HepG2 (cell line): ENCODE measurements around the gene TUBB2B. TPM values are rescaled to one million over a fixed set of nuclear protein-coding genes. Genes with fewer than 3 reads are reported as not detected.

Source experiments
- DR1 ChIP-seq: sonication (generic); formaldehyde crosslinking; IDR thresholded peaks from 2 replicates; pipeline ENCODE4 v1.8.0; 2021; ENCODE audit warnings: mild to moderate bottlenecking, missing genetic modification reagents, inconsistent platforms
- MED1 ChIP-seq: sonication (generic); formaldehyde crosslinking; IDR thresholded peaks from 2 replicates; pipeline ENCODE4 v1.4.0; 2020; ENCODE audit warnings: missing genetic modification reagents
- PAX8 ChIP-seq: sonication (generic); formaldehyde crosslinking; IDR thresholded peaks from 2 replicates; pipeline ENCODE4 v1.8.0; 2022; ENCODE audit warnings: mild to moderate bottlenecking, missing genetic modification reagents, borderline replicate concordance
- TIGD3 ChIP-seq: sonication (generic); formaldehyde crosslinking; IDR thresholded peaks from 2 replicates; pipeline ENCODE4 v1.5.1; 2020; ENCODE audit warnings: mild to moderate bottlenecking, missing genetic modification reagents, borderline replicate concordance
- ZNF18 ChIP-seq: sonication (generic); formaldehyde crosslinking; IDR thresholded peaks from 2 replicates; pipeline ENCODE4 v1.8.0; 2022; ENCODE audit warnings: mild to moderate bottlenecking, missing genetic modification reagents; ENCODE audit not compliant: insufficient replicate concordance
- ZNF225 ChIP-seq: sonication (generic); formaldehyde crosslinking; IDR thresholded peaks from 2 replicates; pipeline ENCODE4 v1.4.0; 2020; ENCODE audit warnings: mild to moderate bottlenecking, missing genetic modification reagents
- ZNF232 ChIP-seq: sonication (generic); formaldehyde crosslinking; IDR thresholded peaks from 2 replicates; pipeline ENCODE4 v1.4.0; 2020; ENCODE audit warnings: missing genetic modification reagents, borderline replicate concordance
- ZNF264 ChIP-seq: sonication (generic); formaldehyde crosslinking; IDR thresholded peaks from 2 replicates; pipeline ENCODE4 v1.4.0; 2020; ENCODE audit warnings: missing genetic modification reagents
- ZNF619 ChIP-seq: sonication (generic); formaldehyde crosslinking; IDR thresholded peaks from 2 replicates; pipeline ENCODE4 v1.4.0; 2020; ENCODE audit warnings: mild to moderate bottlenecking, missing genetic modification reagents
- polyA plus RNA-seq, 8 experiments: library from polyadenylated mRNA; depleted of rRNA in 3 of 8; stranded (reverse) in 7 of 8; unstranded in 1 of 8; fragments of >200 nt; fragmentation: Illumina TruSeq in 4 of 8; extraction: Trizol in 4 of 8; gene quantifications; 2 replicates each; pipeline versions ENCODE4 v1.2.1 to v1.2.3, GENCODE V29; 2011 to 2016; ENCODE audit warnings: low read depth in 4 of 8, missing spikeins in 1 of 8, mixed read lengths in 1 of 8; ENCODE audit not compliant: insufficient read depth in 1 of 8
- total RNA-seq, 5 experiments: library from RNA; depleted of rRNA; stranded (reverse); fragments of >200 nt; fragmentation: Illumina TruSeq; extraction: Trizol; gene quantifications; 2 replicates each; pipeline ENCODE4 v1.2.3, GENCODE V29; 2016; ENCODE audit warnings: low read depth in 1 of 5
- TF ChIP-seq, protein P1 (sequence below), 2 experiments: sonication (generic) in 1 of 2; formaldehyde crosslinking in 1 of 2; IDR thresholded peaks; 2 replicates each; pipeline versions ENCODE4 v1.6.1 to v1.9.0; 2014 to 2022; ENCODE audit warnings: antibody characterized with exemption in 1 of 2, borderline replicate concordance in 1 of 2, inconsistent platforms in 1 of 2, low read depth in 1 of 2, missing genetic modification reagents in 1 of 2
- TF ChIP-seq, protein P2 (sequence below), 2 experiments: sonication (generic) in 1 of 2; formaldehyde crosslinking in 1 of 2; IDR thresholded peaks; 2 replicates each; pipeline versions ENCODE4 v1.5.1 to v1.6.1; 2011 to 2020; ENCODE audit warnings: borderline replicate concordance in 1 of 2, low read depth in 1 of 2, low read length in 1 of 2, mild to moderate bottlenecking in 1 of 2, missing genetic modification reagents in 1 of 2, moderate library complexity in 1 of 2
- TF ChIP-seq, protein P3 (sequence below): sonication (generic); formaldehyde crosslinking; IDR thresholded peaks from 2 replicates; pipeline ENCODE4 v1.4.0; 2020; ENCODE audit warnings: mild to moderate bottlenecking, missing genetic modification reagents

Gene TUBB2B
- total and polyA plus RNA-seq, 2 of the 13 experiments (the other 11 are each of a cell fraction or from before 2014, with no cell fraction given) = 10.3 to 23.6 TPM

GRCh38 chr6:3195695-3196497 lies 31.6 kb downstream of the TUBB2B start (continued):
- TF ChIP-seq DR1 (CRISPR knock-in tag) (no peak), MED1 (CRISPR knock-in tag) (peak; percentile 5), ZNF18 (no peak), ZNF225 (CRISPR knock-in tag) (peak; percentile 63; the same call in 1 of the 2 replicates), ZNF619 (no peak), ZNF264 (CRISPR knock-in tag) (peak; percentile 45; the same call in 1 of the 2 replicates), TIGD3 (CRISPR knock-in tag) (no peak), ZNF232 (no peak), PAX8 (CRISPR knock-in tag) (no peak)
- TF ChIP-seq, protein P1, sequence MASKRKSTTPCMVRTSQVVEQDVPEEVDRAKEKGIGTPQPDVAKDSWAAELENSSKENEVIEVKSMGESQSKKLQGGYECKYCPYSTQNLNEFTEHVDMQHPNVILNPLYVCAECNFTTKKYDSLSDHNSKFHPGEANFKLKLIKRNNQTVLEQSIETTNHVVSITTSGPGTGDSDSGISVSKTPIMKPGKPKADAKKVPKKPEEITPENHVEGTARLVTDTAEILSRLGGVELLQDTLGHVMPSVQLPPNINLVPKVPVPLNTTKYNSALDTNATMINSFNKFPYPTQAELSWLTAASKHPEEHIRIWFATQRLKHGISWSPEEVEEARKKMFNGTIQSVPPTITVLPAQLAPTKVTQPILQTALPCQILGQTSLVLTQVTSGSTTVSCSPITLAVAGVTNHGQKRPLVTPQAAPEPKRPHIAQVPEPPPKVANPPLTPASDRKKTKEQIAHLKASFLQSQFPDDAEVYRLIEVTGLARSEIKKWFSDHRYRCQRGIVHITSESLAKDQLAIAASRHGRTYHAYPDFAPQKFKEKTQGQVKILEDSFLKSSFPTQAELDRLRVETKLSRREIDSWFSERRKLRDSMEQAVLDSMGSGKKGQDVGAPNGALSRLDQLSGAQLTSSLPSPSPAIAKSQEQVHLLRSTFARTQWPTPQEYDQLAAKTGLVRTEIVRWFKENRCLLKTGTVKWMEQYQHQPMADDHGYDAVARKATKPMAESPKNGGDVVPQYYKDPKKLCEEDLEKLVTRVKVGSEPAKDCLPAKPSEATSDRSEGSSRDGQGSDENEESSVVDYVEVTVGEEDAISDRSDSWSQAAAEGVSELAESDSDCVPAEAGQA (IDR thresholded peaks at IDR 0.05; ENCODE audit: low read depth) = peak; percentile 55; the same call in 1 of the 2 replicates
- TF ChIP-seq, protein P1 (CRISPR knock-in tag; IDR thresholded peaks at IDR 0.05; ENCODE audit: borderline replicate concordance) = no peak
- TF ChIP-seq, protein P2, sequence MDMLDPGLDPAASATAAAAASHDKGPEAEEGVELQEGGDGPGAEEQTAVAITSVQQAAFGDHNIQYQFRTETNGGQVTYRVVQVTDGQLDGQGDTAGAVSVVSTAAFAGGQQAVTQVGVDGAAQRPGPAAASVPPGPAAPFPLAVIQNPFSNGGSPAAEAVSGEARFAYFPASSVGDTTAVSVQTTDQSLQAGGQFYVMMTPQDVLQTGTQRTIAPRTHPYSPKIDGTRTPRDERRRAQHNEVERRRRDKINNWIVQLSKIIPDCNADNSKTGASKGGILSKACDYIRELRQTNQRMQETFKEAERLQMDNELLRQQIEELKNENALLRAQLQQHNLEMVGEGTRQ (IDR thresholded peaks at IDR 0.05; ENCODE audit: low read depth, low read length) = no peak
- TF ChIP-seq, protein P2 (CRISPR knock-in tag; IDR thresholded peaks at IDR 0.05; ENCODE audit: borderline replicate concordance) = 0 out of 2 replicates have a peak, but pooled peaks have one; percentile 35
- TF ChIP-seq, protein P3, sequence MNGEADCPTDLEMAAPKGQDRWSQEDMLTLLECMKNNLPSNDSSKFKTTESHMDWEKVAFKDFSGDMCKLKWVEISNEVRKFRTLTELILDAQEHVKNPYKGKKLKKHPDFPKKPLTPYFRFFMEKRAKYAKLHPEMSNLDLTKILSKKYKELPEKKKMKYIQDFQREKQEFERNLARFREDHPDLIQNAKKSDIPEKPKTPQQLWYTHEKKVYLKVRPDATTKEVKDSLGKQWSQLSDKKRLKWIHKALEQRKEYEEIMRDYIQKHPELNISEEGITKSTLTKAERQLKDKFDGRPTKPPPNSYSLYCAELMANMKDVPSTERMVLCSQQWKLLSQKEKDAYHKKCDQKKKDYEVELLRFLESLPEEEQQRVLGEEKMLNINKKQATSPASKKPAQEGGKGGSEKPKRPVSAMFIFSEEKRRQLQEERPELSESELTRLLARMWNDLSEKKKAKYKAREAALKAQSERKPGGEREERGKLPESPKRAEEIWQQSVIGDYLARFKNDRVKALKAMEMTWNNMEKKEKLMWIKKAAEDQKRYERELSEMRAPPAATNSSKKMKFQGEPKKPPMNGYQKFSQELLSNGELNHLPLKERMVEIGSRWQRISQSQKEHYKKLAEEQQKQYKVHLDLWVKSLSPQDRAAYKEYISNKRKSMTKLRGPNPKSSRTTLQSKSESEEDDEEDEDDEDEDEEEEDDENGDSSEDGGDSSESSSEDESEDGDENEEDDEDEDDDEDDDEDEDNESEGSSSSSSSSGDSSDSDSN (CRISPR knock-in tag) = peak; percentile 49; the same call in 1 of the 2 replicates
